NCI-H2227 (cell line): ENCODE results near the gene HYAL2.

Source experiments
- DNase-seq: peaks from one replicate; lab custom pipeline; 2025; ENCODE audit not compliant: unreplicated experiment; lab: John Stamatoyannopoulos, UW

Gene HYAL2

GRCh38 chr3:50271314-50271936, 51.1 kb downstream of the HYAL2 start:
- DNase-seq: no peak

DNA sequence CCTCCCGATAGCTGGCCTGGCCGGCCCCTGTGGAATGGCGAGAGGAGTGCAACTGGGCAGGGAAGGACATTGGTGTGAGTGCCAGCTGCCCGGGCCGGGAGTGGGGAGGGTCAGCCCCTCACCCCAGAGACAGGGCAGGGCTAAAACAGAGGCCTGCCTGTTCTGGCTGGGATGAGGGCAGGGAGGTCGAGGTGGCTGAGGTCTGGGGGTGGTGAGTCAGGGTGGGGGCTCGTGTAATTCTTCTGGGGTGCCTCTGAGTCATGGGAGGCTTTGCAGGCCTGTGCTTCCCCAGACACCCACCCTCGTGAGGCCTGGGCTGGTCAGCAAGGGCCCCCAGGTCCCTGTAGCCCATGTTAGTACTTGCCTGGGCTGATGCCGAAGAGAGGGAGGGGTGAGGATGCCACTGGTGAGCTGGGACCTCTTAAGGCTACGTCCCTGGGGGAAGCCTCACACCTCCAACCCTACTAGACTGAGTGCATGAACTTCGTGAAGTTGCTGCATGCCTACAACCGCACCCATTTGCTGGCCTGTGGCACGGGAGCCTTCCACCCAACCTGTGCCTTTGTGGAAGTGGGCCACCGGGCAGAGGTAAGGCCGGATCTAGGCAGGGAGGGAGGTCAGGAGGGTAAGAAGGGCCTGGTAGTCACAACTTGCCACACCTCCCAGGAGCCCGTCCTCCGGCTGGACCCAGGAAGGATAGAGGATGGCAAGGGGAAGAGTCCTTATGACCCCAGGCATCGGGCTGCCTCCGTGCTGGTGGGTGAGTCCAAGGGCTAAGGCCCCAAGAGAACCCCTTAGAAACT, 51.9 kb downstream of the HYAL2 start:
- no peak for DNase-seq

DNA sequence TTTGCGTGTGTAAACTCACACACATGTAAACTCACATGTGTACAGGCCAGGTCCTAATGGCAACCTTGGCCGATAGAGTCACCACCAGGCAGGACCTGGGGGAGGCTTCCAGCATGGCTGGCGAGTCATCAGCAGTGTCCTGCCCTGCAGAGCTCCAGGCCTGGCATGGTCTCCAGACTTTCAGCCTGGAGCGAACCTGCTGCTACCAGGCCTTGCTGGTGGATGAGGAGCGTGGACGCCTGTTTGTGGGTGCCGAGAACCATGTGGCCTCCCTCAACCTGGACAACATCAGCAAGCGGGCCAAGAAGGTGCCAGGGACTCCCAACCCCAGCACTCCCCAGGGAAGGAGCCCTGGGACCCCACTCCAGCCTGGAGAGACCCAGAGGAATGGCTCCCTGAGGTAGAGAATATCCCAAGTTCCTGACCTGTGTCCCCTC, 52.5 kb downstream of the HYAL2 start:
- no peak for DNase-seq

- no peak for DNase-seq
Observed at GRCh38 chr3:50269460-50269859, 53.1 kb downstream of the HYAL2 start.

DNA sequence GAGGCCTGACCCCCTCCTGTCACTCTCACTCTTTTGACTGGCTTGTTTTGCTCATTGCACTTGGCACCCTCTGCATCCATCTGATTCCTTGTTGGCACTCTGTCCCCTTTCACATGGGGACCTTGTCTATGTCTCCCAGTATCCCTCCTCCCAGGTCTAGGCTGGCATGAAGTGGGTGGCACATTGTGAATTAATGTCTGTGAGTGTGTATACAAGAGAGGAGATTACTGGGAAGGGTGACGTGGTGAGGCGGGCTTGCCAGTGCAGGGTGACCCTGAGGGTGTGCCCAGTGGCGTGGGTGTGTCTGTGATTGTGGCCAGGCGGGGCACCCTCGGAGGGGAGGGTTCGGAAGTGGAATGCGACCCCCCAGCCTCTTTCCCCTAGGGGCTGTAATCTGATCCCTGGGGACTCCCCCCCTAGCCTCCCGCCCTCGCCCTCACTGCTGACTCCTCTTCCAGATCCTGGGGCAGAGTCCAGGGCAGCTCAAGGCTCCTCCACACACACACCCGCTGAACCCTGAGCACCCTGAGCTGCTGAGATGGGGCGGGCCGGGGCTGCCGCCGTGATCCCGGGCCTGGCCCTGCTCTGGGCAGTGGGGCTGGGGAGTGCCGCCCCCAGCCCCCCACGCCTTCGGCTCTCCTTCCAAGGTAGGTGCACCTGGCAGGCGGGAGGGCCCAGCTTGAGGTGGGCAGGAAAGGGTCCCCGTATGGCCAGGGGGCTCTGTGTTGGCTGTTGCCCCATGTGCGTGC, 53.7 kb downstream of the HYAL2 start, which contains the start of gene SEMA3B:
Gene SEMA3B (plus strand): TSS at position 445 of the 749 bp plus-strand sequence. CDS start 94 bp downstream, at position 539.
- DNase-seq: no peak

GRCh38 chr3:50268276-50268675, 54.3 kb downstream of the HYAL2 start:
- DNase-seq: no peak
